ENCODE measurements around the gene TRPV6. TPM values are rescaled to one million over a fixed set of nuclear protein-coding genes. Genes with fewer than 3 reads are reported as not detected.

Gene TRPV6
- total and polyA plus RNA-seq, 7 donors = 0.19 to 0.60 TPM; not detected in 5

GRCh38 chr7:142884286-142884640 lies 1.3 kb downstream of the TRPV6 start:
- Histone ChIP-seq H3K36me3 (no peaks in the 10 kb centered on the region), H3K27me3 (peaks cover 0 to 6% (median 0%) of the 10 kb centered on the region in 3 donors), H3K9me3 (no peaks in the 10 kb centered on the region), H3K4me3 (no peak overlapping the region), H3K27ac (no peak overlapping the region), H3K4me1 (no peaks in the 10 kb centered on the region)
- TF ChIP-seq POLR2AphosphoS5 (IDR thresholded peaks at IDR 0.05) (no peak), EP300 (IDR thresholded peaks at IDR 0.05) (no peak), CTCF (IDR thresholded peaks at IDR 0.05) (no peak), POLR2A (IDR thresholded peaks at IDR 0.05) (no peak)
- no peak for DNase-seq
- intact Hi-C loops (cut with DNase I) = no loop called here
- 76 to 83% methylated on average over 4 of the region's 4 CpGs for whole genome bisulfite sequencing, 2 donors

- Histone ChIP-seq H3K27me3 (peaks cover 0 to 6% (median 0%) of the 10 kb centered on the region in 3 donors), H3K27ac (no peak overlapping the region)
- TF ChIP-seq CTCF (IDR thresholded peaks at IDR 0.05) (no peak), POLR2A (IDR thresholded peaks at IDR 0.05) (no peak), POLR2AphosphoS5 (IDR thresholded peaks at IDR 0.05) (no peak), EP300 (IDR thresholded peaks at IDR 0.05) (no peak)
These were observed 1.8 kb downstream of the TRPV6 start for GRCh38 chr7:142883571-142884285.

GRCh38 chr7:142883145-142883544 lies 2.4 kb downstream of the TRPV6 start:
- DNase-seq = no peak
- H3K27me3 ChIP-seq = peaks cover 0 to 6% (median 2%) of the 10 kb centered on the region in 3 donors
- WGBS, 2 donors = 87 to 92% methylated on average over 10 of the region's 10 CpGs
- H3K4me3 ChIP-seq = no peak overlapping the region
- TF ChIP-seq POLR2A (IDR thresholded peaks at IDR 0.05) (no peak), CTCF (IDR thresholded peaks at IDR 0.05) (no peak), EP300 (IDR thresholded peaks at IDR 0.05) (no peak), POLR2AphosphoS5 (IDR thresholded peaks at IDR 0.05) (no peak)
- no peak overlapping the region for H3K27ac ChIP-seq
- no peaks in the 10 kb centered on the region for H3K9me3 ChIP-seq
- no peaks in the 10 kb centered on the region for H3K4me1 ChIP-seq
- intact Hi-C loops (cut with DNase I) = no loop called here
- no peaks in the 10 kb centered on the region for H3K36me3 ChIP-seq

More at GRCh38 chr7:142883571-142884285, 1.8 kb downstream of the TRPV6 start:
- WGBS, 2 donors = 86 to 90% methylated on average over 7 of the region's 7 CpGs
- no peaks in the 10 kb centered on the region for H3K36me3 ChIP-seq
- DNase-seq = no peak
- H3K4me3 ChIP-seq = no peak overlapping the region
- no peaks in the 10 kb centered on the region for H3K4me1 ChIP-seq
- intact Hi-C loops (cut with DNase I) = no loop called here
- H3K9me3 ChIP-seq = no peaks in the 10 kb centered on the region

- H3K9me3 ChIP-seq = no peaks in the 10 kb centered on the region
- TF ChIP-seq CTCF (IDR thresholded peaks at IDR 0.05) = no peak
- TF ChIP-seq POLR2AphosphoS5 (IDR thresholded peaks at IDR 0.05) = no peak
- no peak for TF ChIP-seq POLR2A (IDR thresholded peaks at IDR 0.05)
- TF ChIP-seq EP300 (IDR thresholded peaks at IDR 0.05) = no peak
- WGBS, 2 donors = 82 to 87% methylated on average over 5 of the region's 5 CpGs
- no peak overlapping the region for H3K27ac ChIP-seq
- H3K4me3 ChIP-seq = no peak overlapping the region
- intact Hi-C loops (cut with DNase I) = no loop called here
- no peak for DNase-seq
- H3K36me3 ChIP-seq = no peaks in the 10 kb centered on the region
- H3K27me3 ChIP-seq = peaks cover 0 to 6% (median 3%) of the 10 kb centered on the region in 3 donors
- no peaks in the 10 kb centered on the region for H3K4me1 ChIP-seq
These were observed 3.2 kb downstream of the TRPV6 start for GRCh38 chr7:142882338-142882678.

All from sigmoid colon (tissue), 7 donors.